ENCODE data around the gene API5. TPM values are rescaled to one million over a fixed set of nuclear protein-coding genes. Genes with fewer than 3 reads are reported as not detected.

Gene API5
- total RNA-seq (2021) (138 to 142 TPM (median 140 TPM) in 3 replicates), Bru-seq, nascent RNA (percentile 96 among the genes with signal in this experiment)
- long read RNA-seq, experiment 1, transcript API5-201 (14 exons, 3,714 nt), result major isoform, 493 of 1,170 reads
- long read RNA-seq, experiment 1, transcript API5-210 (13 exons, 1,760 nt), result minor isoform, 10 of 1,170 reads
- long read RNA-seq, experiment 1, transcript API5-208 (14 exons, 1,868 nt), result minor isoform, 479 of 1,170 reads
- long read RNA-seq, experiment 1, transcript API5-203 (15 exons, 2,257 nt), result minor isoform, 6 of 1,170 reads
- long read RNA-seq, experiment 1, partial matches to known transcripts, result 50 of 1,170 reads
- long read RNA-seq, experiment 1, other reads (novel, unspliced or antisense), result 131 of 1,170 reads
- long read RNA-seq, experiment 2, transcript API5-201 (14 exons, 3,714 nt), result major isoform, 51 of 190 reads
- long read RNA-seq, experiment 2, transcript API5-208 (14 exons, 1,868 nt), result minor isoform, 37 of 190 reads
- long read RNA-seq, experiment 2, partial matches to known transcripts, result 17 of 190 reads
- long read RNA-seq, experiment 2, other reads (novel, unspliced or antisense), result 82 of 190 reads
- long read RNA-seq, experiment 3, transcript API5-201 (14 exons, 3,714 nt), result major isoform, 31 of 78 reads
- long read RNA-seq, experiment 3, transcript API5-208 (14 exons, 1,868 nt), result minor isoform, 21 of 78 reads
- long read RNA-seq, experiment 3, partial matches to known transcripts, result 11 of 78 reads
- long read RNA-seq, experiment 3, other reads (novel, unspliced or antisense), result 14 of 78 reads

- DNase-seq (ENCODE audit: low spot score) (peak; percentile 93), ATAC-seq (peak; percentile 98)
- H3K4me3 Mint-ChIP-seq, result peak within 1 kb of the TSS; percentile 86
- no peaks in the 10 kb centered on the region for H3K9me3 Mint-ChIP-seq
- H3K4me1 Mint-ChIP-seq, result peaks cover 17% of the 10 kb centered on the region
- no peaks in the 10 kb centered on the region for H3K27me3 Mint-ChIP-seq (ENCODE audit: low read depth)
- peak within 1 kb of the TSS; percentile 80 for H3K27ac Mint-ChIP-seq
- POLR2A ChIA-PET, result interaction anchor here (0.6 to 1.2 kb wide), 6 partner anchors 13 to 289 kb away, joined by 3 to 6 read pairs (median 3); partner anchors contain the start of gene TTC17
- CTCF ChIA-PET, result interaction anchor here (0.6 to 3.0 kb wide), 27 partner anchors 9 to 1134 kb away, joined by 3 to 24 read pairs (median 4); partner anchors contain the start of gene TTC17
- H3K36me3 Mint-ChIP-seq, result no peaks in the 10 kb centered on the region
- peak; percentile 62; the same call in 1 of the 2 replicates for TF ChIP-seq ESRRA (CRISPR knock-in tag; IDR thresholded peaks at IDR 0.05; ENCODE audit: borderline replicate concordance)
- TF ChIP-seq, protein P1, sequence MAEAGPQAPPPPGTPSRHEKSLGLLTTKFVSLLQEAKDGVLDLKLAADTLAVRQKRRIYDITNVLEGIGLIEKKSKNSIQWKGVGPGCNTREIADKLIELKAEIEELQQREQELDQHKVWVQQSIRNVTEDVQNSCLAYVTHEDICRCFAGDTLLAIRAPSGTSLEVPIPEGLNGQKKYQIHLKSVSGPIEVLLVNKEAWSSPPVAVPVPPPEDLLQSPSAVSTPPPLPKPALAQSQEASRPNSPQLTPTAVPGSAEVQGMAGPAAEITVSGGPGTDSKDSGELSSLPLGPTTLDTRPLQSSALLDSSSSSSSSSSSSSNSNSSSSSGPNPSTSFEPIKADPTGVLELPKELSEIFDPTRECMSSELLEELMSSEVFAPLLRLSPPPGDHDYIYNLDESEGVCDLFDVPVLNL (CRISPR knock-in tag; IDR thresholded peaks at IDR 0.05; ENCODE audit: borderline replicate concordance, low read depth), result no peak
- peak; percentile 92 for TF ChIP-seq FOXK1 (CRISPR knock-in tag; IDR thresholded peaks at IDR 0.05)
- peak; percentile 66; the same call in 1 of the 2 replicates for TF ChIP-seq CREM (CRISPR knock-in tag; IDR thresholded peaks at IDR 0.05)
- peak; percentile 27; the same call in 1 of the 2 replicates for TF ChIP-seq USF1 (CRISPR knock-in tag; IDR thresholded peaks at IDR 0.05)
- peak; percentile 36; the same call in 1 of the 2 replicates for TF ChIP-seq FOXP1 (CRISPR knock-in tag; IDR thresholded peaks at IDR 0.05; ENCODE audit: borderline replicate concordance)
- TF ChIP-seq, protein P2, sequence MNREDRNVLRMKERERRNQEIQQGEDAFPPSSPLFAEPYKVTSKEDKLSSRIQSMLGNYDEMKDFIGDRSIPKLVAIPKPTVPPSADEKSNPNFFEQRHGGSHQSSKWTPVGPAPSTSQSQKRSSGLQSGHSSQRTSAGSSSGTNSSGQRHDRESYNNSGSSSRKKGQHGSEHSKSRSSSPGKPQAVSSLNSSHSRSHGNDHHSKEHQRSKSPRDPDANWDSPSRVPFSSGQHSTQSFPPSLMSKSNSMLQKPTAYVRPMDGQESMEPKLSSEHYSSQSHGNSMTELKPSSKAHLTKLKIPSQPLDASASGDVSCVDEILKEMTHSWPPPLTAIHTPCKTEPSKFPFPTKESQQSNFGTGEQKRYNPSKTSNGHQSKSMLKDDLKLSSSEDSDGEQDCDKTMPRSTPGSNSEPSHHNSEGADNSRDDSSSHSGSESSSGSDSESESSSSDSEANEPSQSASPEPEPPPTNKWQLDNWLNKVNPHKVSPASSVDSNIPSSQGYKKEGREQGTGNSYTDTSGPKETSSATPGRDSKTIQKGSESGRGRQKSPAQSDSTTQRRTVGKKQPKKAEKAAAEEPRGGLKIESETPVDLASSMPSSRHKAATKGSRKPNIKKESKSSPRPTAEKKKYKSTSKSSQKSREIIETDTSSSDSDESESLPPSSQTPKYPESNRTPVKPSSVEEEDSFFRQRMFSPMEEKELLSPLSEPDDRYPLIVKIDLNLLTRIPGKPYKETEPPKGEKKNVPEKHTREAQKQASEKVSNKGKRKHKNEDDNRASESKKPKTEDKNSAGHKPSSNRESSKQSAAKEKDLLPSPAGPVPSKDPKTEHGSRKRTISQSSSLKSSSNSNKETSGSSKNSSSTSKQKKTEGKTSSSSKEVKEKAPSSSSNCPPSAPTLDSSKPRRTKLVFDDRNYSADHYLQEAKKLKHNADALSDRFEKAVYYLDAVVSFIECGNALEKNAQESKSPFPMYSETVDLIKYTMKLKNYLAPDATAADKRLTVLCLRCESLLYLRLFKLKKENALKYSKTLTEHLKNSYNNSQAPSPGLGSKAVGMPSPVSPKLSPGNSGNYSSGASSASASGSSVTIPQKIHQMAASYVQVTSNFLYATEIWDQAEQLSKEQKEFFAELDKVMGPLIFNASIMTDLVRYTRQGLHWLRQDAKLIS (CRISPR knock-in tag; IDR thresholded peaks at IDR 0.05; ENCODE audit: borderline replicate concordance), result no peak
- TF ChIP-seq HMGXB4 (CRISPR knock-in tag; IDR thresholded peaks at IDR 0.05), result peak; percentile 83; the same call in 1 of the 2 replicates
- TF ChIP-seq SP1 (CRISPR knock-in tag; conservative IDR thresholded peaks at IDR 0.05), result peak; percentile 60
- TF ChIP-seq ETV6 (CRISPR knock-in tag; IDR thresholded peaks at IDR 0.05), result peak; percentile 48
- TF ChIP-seq RORB (CRISPR knock-in tag; IDR thresholded peaks at IDR 0.05), result no peak
- peak; percentile 37; the same call in 1 of the 2 replicates for TF ChIP-seq MYBL2 (CRISPR knock-in tag; IDR thresholded peaks at IDR 0.05)
- TF ChIP-seq GABPB1 (CRISPR knock-in tag; IDR thresholded peaks at IDR 0.05), result peak; percentile 55; the same call in 1 of the 2 replicates
- peak; percentile 53; the same call in 1 of the 2 replicates for TF ChIP-seq KAT7 (CRISPR knock-in tag; IDR thresholded peaks at IDR 0.05; ENCODE audit: borderline replicate concordance)
- TF ChIP-seq MAX (CRISPR knock-in tag; IDR thresholded peaks at IDR 0.05), result peak; percentile 51; the same call in 1 of the 2 replicates
- 0 out of 2 replicates have a peak, but pooled peaks have one; percentile 34 for TF ChIP-seq ZNF232 (CRISPR knock-in tag; IDR thresholded peaks at IDR 0.05)
- TF ChIP-seq, protein P3, sequence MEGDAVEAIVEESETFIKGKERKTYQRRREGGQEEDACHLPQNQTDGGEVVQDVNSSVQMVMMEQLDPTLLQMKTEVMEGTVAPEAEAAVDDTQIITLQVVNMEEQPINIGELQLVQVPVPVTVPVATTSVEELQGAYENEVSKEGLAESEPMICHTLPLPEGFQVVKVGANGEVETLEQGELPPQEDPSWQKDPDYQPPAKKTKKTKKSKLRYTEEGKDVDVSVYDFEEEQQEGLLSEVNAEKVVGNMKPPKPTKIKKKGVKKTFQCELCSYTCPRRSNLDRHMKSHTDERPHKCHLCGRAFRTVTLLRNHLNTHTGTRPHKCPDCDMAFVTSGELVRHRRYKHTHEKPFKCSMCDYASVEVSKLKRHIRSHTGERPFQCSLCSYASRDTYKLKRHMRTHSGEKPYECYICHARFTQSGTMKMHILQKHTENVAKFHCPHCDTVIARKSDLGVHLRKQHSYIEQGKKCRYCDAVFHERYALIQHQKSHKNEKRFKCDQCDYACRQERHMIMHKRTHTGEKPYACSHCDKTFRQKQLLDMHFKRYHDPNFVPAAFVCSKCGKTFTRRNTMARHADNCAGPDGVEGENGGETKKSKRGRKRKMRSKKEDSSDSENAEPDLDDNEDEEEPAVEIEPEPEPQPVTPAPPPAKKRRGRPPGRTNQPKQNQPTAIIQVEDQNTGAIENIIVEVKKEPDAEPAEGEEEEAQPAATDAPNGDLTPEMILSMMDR (IDR thresholded peaks at IDR 0.05), result peak; percentile 50; the same call in 1 of the 2 replicates
- TF ChIP-seq TEAD4 (CRISPR knock-in tag; IDR thresholded peaks at IDR 0.05), result no peak; the same call in 1 of the 2 replicates
- peak; percentile 37; the same call in 1 of the 2 replicates for TF ChIP-seq RELA (CRISPR knock-in tag; IDR thresholded peaks at IDR 0.05; ENCODE audit: borderline replicate concordance)
These were observed at the start of gene API5 for GRCh38 chr11:43311791-43312607. TSS of gene API5 (plus strand) at chr11:43311996. CDS start at chr11:43312128, 132 bp downstream.

Data from WTC11 (cell line).